B cell (primary cell): ENCODE results near the gene MGAT4C. TPM values are rescaled to one million over a fixed set of nuclear protein-coding genes. Genes with fewer than 3 reads are reported as not detected.

ENCODE experiments used
- ATAC-seq: fragments of 200-7000 bp; cut with Tn5 transposase; one replicate; pipeline ENCODE4 v1.10.0; 2021; ENCODE audit warnings: low read depth, mild to moderate bottlenecking, moderate number of reproducible peaks, moderate library complexity
- CTCF ChIA-PET: fragments of 350-600 bp; sonication (Branson Sonifier 250); formaldehyde crosslinking; loops from one replicate; lab custom pipeline; 2021; ENCODE audit warnings: antibody characterized with exemption, inconsistent platforms; lab: Charles Lee
- POLR2A ChIA-PET: fragments of 350-600 bp; sonication (Branson Sonifier 250); formaldehyde crosslinking; loops from one replicate; lab custom pipeline; 2021; ENCODE audit warnings: antibody characterized with exemption; lab: Charles Lee
- DNase-seq: peaks from one replicate; pipeline ENCODE4 v3.0.0; 2013
- H2AFZ ChIP-seq: 2 replicates; pipeline ENCODE4 v1.6.1; 2012; ENCODE audit warnings: mild to moderate bottlenecking, low read depth, low read length; ENCODE audit not compliant: insufficient read depth, poor library complexity, severe bottlenecking
- H3K27ac ChIP-seq, 2 donors: 1 replicate in 1 of 2; 2 replicates in 1 of 2; pipeline ENCODE4 v1.5.1; 2012 to 2013; ENCODE audit warnings: low read length in 2 of 2, mild to moderate bottlenecking in 2 of 2, moderate library complexity in 1 of 2
- H3K27me3 ChIP-seq, 4 experiments: fragments of 200-600 bp in 1 of 4; sonication (generic) in 1 of 4; replicated peaks in 1 of 4; 1 replicate in 2 of 4; 2 replicates in 2 of 4; pipeline versions ENCODE4 v1.6.1 to v1.7.0; 2013 to 2016; ENCODE audit warnings: low read length in 3 of 4, mild to moderate bottlenecking in 2 of 4, mixed read lengths in 1 of 4, moderate library complexity in 1 of 4; ENCODE audit not compliant: insufficient read depth in 4 of 4, control insufficient read depth in 3 of 4; ENCODE audit errors: control extremely low read depth in 1 of 4
- H3K36me3 ChIP-seq, 2 experiments: replicated peaks in 1 of 2; 1 replicate in 1 of 2; 2 replicates in 1 of 2; pipeline versions ENCODE4 v1.6.1 to v1.7.1; 2013; ENCODE audit warnings: low read length in 1 of 2; ENCODE audit not compliant: insufficient read depth in 2 of 2, control insufficient read depth in 1 of 2; ENCODE audit errors: control extremely low read depth in 1 of 2, extremely low read depth in 1 of 2
- H3K4me1 ChIP-seq, 2 donors: fragments of 200-600 bp in 1 of 2; sonication (generic) in 1 of 2; 1 replicate in 1 of 2; 2 replicates in 1 of 2; pipeline versions ENCODE4 v1.5.1 to v1.6.1; 2013 to 2017; ENCODE audit warnings: low read length in 2 of 2; ENCODE audit not compliant: control insufficient read depth in 2 of 2, insufficient read depth in 2 of 2
- H3K4me2 ChIP-seq: replicated peaks from 2 replicates; pipeline ENCODE3; 2012; ENCODE audit warnings: mild to moderate bottlenecking, low read depth, low read length; ENCODE audit not compliant: poor library complexity, severe bottlenecking
- H3K4me3 ChIP-seq, 5 experiments: fragments of 200-600 bp in 1 of 5; sonication (generic) in 1 of 5; 1 replicate in 3 of 5; 2 replicates in 2 of 5; pipeline versions ENCODE4 v1.5.1 to v1.7.0; 2011 to 2016; ENCODE audit warnings: low read length in 4 of 5, mild to moderate bottlenecking in 4 of 5, low read depth in 2 of 5, control low read depth in 1 of 5, moderate library complexity in 1 of 5; ENCODE audit not compliant: insufficient read depth in 1 of 5; ENCODE audit errors: control extremely low read depth in 1 of 5, extremely low read depth in 1 of 5
- H3K79me2 ChIP-seq: fragments of 200-600 bp; sonication (generic); one replicate; pipeline ENCODE4 v1.6.0; 2016; ENCODE audit warnings: low read length; ENCODE audit not compliant: control insufficient read depth, insufficient read depth
- H3K9ac ChIP-seq: fragments of 200-600 bp; sonication (generic); 2 replicates; pipeline ENCODE4 v1.6.1; 2017; ENCODE audit warnings: mild to moderate bottlenecking, low read length, moderate library complexity
- H3K9me3 ChIP-seq, 3 donors: one replicate each; pipeline versions ENCODE4 v1.6.1 to v1.7.1; 2013; ENCODE audit warnings: low read length in 2 of 3; ENCODE audit not compliant: control insufficient read depth in 2 of 3, insufficient read depth in 1 of 3; ENCODE audit errors: control extremely low read depth in 1 of 3
- H4K20me1 ChIP-seq: 2 replicates; pipeline ENCODE4 v1.6.0; 2012; ENCODE audit warnings: mild to moderate bottlenecking, low read length; ENCODE audit not compliant: insufficient read depth, control insufficient read depth, poor library complexity, severe bottlenecking
- H3K27ac Mint-ChIP-seq: one replicate; pipeline ENCODE4 v1.8.0; 2021; ENCODE audit warnings: mixed read lengths
- H3K27me3 Mint-ChIP-seq: one replicate; pipeline ENCODE4 v1.8.0; 2021; ENCODE audit warnings: mixed read lengths
- H3K4me1 Mint-ChIP-seq: one replicate; pipeline ENCODE4 v1.8.0; 2021; ENCODE audit warnings: mixed read lengths
- H3K4me3 Mint-ChIP-seq: one replicate; pipeline ENCODE4 v1.8.0; 2021; ENCODE audit warnings: mixed read lengths
- H3K9me3 Mint-ChIP-seq: one replicate; pipeline ENCODE4 v1.8.0; 2022; ENCODE audit warnings: mixed read lengths; ENCODE audit not compliant: insufficient read depth
- EZH2 ChIP-seq: IDR thresholded peaks from 2 replicates; pipeline ENCODE4 v1.6.1; 2012; ENCODE audit warnings: borderline replicate concordance, low read depth, mild to moderate bottlenecking, moderate library complexity, low read length; ENCODE audit not compliant: insufficient read depth, poor library complexity, severe bottlenecking
- WGBS: methylation state at CpG from one replicate; pipeline ENCODE4 v1.1.5; 2013; ENCODE audit warnings: missing lambda C conversion rate; ENCODE audit not compliant: insufficient coverage; 5-methylcytosine and 5-hydroxymethylcytosine counted together
- intact Hi-C: fragments of 100-400 bp; cut with micrococcal nuclease; formaldehyde crosslinking; loops from one replicate; pipeline ENCODE4 v1.10.0; 2022
- polyA plus RNA-seq: library from polyadenylated mRNA; depleted of rRNA; stranded (reverse); fragments of >200 nt; gene quantifications from 2 replicates; pipeline ENCODE4 v1.2.3, GENCODE V29; 2012
- total RNA-seq, 2 donors: library from RNA; stranded (reverse); fragments of 120-200 nt in 1 of 2; gene quantifications; 1 replicate in 1 of 2; 2 replicates in 1 of 2; pipeline versions ENCODE4 v1.2.3 to v1.2.4, GENCODE V29; 2013 to 2022
- TF ChIP-seq, protein P1 (sequence below): fragments of 200-600 bp; IDR thresholded peaks from one replicate; pipeline ENCODE4 v1.8.0; 2022; ENCODE audit warnings: antibody characterized with exemption, mild to moderate bottlenecking

MGAT4C gene
- total and polyA plus RNA-seq, 2 donors (not counting 1 experiment from before 2014, with no cell fraction given): not detected

DNA sequence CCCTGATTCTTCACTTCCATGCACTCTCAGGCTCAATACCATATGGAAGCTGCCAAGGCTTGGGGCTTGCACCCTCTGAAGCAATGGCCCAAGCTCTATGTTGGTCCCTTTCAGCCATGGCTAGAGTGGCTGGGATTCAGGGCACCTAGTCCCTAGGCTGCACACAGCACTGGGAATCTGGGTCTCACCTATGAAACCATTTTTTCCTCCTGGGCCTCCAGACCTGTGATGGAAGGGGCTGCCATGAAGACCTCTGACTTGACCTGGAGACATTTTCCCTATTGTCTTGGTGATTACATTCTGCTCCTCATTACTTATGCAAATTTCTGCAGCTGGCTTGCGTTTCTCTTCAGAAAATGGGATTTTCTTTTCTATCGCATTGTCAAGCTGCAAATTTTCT, 258.1 kb downstream of the MGAT4C start:
- 93% methylated on average over 2 of the region's 2 CpGs for WGBS

DNA sequence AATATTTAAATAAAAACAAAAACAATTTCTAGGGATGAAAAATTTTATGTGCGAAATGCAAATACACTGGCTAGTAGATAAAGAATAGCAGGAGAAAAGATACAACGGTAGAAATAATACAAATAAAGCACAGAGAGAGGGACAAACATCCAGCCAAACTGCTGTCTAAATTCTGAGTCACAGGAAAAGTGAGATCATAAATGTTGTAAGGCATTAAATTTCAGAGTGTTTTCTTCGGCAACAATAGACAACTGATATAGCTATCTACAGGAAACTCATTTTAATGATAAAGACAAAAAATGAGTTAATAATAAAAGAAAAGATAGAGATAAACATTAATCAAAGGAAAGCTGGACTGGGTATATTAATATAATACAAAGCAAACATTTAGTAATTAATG, 259.9 kb downstream of the MGAT4C start:
- Histone ChIP-seq H3K4me3 (no peak overlapping the region), H3K4me1 (no peaks in the 10 kb centered on the region), H3K9ac (no peak overlapping the region), H3K79me2 (no peaks in the 10 kb centered on the region), H3K27me3 (no peaks in the 10 kb centered on the region), H3K9me3 (peaks cover 0 to 23% (median 12%) of the 10 kb centered on the region in 3 donors), H3K36me3 (no peaks in the 10 kb centered on the region), H4K20me1 (no peaks in the 10 kb centered on the region), H3K27ac (no peak overlapping the region), H3K4me2 (no peak overlapping the region), H2AFZ (no peak overlapping the region)
- CTCF ChIA-PET: no interaction called here
- H3K4me1 Mint-ChIP-seq: no peaks in the 10 kb centered on the region
- no peak overlapping the region for H3K27ac Mint-ChIP-seq
- peaks cover 6% of the 10 kb centered on the region for H3K9me3 Mint-ChIP-seq
- DNase-seq (no peak), ATAC-seq (no peak)
- WGBS: no CpG with 5 or more reads among the region's 3 CpGs
- no peaks in the 10 kb centered on the region for H3K27me3 Mint-ChIP-seq
- POLR2A ChIA-PET: no interaction called here
- no peak overlapping the region for H3K4me3 Mint-ChIP-seq
- intact Hi-C loops: no loop called here
- TF ChIP-seq, protein P1, sequence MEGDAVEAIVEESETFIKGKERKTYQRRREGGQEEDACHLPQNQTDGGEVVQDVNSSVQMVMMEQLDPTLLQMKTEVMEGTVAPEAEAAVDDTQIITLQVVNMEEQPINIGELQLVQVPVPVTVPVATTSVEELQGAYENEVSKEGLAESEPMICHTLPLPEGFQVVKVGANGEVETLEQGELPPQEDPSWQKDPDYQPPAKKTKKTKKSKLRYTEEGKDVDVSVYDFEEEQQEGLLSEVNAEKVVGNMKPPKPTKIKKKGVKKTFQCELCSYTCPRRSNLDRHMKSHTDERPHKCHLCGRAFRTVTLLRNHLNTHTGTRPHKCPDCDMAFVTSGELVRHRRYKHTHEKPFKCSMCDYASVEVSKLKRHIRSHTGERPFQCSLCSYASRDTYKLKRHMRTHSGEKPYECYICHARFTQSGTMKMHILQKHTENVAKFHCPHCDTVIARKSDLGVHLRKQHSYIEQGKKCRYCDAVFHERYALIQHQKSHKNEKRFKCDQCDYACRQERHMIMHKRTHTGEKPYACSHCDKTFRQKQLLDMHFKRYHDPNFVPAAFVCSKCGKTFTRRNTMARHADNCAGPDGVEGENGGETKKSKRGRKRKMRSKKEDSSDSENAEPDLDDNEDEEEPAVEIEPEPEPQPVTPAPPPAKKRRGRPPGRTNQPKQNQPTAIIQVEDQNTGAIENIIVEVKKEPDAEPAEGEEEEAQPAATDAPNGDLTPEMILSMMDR: no peak
- no peak for TF ChIP-seq EZH2

More for the DNA sequence above, 258.1 kb downstream of the MGAT4C start:
- Mint-ChIP-seq H3K27ac (no peak overlapping the region), H3K4me3 (no peak overlapping the region), H3K4me1 (no peaks in the 10 kb centered on the region), H3K9me3 (peaks cover 6% of the 10 kb centered on the region), H3K27me3 (no peaks in the 10 kb centered on the region)
- no peaks in the 10 kb centered on the region for H3K36me3 ChIP-seq
- no peak overlapping the region for H3K4me2 ChIP-seq
- no peak overlapping the region for H3K4me3 ChIP-seq
- CTCF ChIA-PET: no interaction called here
- intact Hi-C loops: no loop called here
- H3K79me2 ChIP-seq: no peaks in the 10 kb centered on the region
- H4K20me1 ChIP-seq: no peaks in the 10 kb centered on the region
- DNase-seq (no peak), ATAC-seq (no peak)
- H2AFZ ChIP-seq: no peak overlapping the region
- no peaks in the 10 kb centered on the region for H3K27me3 ChIP-seq
- POLR2A ChIA-PET: no interaction called here
- H3K9me3 ChIP-seq: peaks cover 0 to 12% (median 0%) of the 10 kb centered on the region in 3 donors
- H3K27ac ChIP-seq: no peak overlapping the region
- H3K4me1 ChIP-seq: no peaks in the 10 kb centered on the region
- TF ChIP-seq EZH2: no peak
- TF ChIP-seq, protein P1: no peak
- H3K9ac ChIP-seq: no peak overlapping the region
